DMS 273 (cell line): Measurements from ENCODE around the gene OLFML1.

Experiments used
- DNase-seq: peaks from one replicate; lab custom pipeline; 2025; ENCODE audit not compliant: unreplicated experiment; lab: John Stamatoyannopoulos, UW

Gene OLFML1

DNA sequence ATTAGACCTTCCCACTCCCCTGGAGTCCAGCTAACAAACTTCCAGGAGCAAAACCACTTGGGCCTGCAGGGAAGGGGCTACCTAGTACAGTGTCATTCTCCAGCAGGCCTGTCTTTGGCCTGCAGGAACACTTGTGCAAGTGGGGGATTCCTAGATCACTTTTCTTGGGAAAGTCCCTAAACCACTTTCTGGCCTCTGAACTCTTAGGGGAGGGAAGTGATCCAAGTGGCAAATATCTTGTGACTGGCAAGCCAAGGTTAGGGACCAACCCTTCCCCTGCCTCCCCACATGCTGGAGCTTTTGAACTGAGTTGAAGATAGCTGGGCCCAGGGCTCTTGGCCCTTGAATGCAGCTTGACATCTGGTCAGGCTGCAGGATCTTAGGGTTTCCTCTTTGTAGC, 45.7 kb downstream of the OLFML1 start:
- DNase-seq = no peak

DNA sequence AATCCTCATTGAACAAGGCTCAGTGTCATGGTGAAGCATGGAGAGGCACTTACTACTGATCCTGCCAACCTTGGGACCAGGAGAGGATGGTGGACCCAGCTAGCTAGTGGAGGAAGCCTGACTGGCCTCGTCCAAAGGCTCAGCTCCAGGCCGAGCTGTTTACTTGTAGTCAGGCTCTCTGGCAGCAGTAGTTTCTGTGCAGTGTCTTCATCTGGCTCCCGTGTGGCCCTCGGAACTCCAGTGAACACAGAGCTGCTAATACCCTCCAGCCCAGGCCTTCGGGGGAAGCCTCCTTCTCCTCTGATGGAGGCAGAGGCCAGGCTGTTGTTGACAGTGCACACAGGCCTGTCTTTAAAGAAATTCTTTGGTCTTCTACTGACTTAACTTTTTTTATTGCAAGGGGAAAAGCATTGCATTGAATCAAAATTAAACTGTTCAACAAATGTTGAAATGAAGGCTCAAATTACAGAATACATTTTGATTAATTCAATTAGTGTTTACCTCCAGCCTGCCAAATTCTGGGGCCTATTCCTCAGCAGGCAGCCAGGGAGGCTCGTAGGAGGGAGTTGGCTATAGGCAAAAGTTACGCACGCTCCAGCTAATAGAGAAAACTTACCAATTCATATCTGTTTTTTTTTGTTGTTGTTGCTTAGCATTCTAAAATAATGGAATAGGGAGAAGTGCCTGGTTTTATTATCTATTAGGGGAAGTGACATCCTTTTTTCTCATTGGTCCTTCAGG, 47.3 kb downstream of the OLFML1 start:
- DNase-seq = no peak

DNA sequence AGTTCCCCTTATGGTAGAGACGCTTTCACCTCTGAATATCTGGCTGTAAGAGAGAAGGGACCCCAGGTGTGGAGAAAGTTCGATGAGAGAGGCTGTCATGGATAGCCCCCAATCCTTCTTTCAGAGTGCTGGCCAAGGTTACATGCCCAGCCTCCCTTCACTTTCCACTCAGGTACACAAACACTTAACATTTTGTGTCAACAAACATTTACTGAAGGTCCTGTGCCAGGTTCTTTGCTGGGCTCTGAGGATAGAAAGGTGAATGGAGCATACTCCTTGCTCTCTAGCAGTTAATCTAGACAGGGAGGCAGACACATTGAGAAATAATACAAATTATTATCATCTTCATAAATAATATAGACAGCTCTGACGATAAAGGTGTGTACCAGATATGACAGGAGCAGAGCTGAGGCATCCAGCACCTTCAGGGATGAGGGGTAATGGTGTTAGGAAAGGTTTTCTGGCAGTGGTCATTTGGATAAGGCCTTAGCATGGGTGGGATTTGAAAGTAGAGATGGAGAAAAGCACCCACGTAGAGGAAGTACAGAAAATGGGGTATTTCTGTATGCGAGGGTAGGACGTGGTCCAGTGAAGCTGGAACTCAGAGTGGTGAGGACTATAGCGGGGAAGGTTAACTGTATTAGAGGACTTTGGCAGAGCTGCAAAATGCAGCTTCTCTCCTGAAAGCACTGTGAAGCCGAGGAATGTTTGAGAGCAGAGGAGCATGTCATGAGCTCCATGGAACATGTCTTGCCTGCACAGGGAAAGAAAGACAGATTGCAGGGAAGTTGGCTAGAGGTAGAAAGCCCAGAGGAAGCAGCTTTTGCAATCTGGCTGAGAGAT, 48.1 kb downstream of the OLFML1 start:
- DNase-seq = no peak

DNA sequence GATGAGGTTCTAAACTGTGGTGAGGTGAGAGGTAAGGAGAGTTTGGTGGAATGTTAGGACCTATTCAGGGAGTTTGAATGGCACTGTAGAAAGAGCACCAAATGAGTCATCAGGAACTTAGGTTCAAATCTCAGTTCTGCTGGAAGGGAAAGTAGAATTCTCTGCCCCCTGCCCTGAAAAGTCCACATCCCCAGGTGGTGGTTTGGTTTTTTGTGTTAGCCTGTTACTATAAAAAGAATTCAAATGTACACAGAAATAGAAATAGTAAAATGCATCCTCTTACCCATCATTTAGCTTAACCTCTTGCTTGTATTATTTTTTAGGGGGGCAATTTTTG, 48.7 kb downstream of the OLFML1 start:
- no peak for DNase-seq

DNA sequence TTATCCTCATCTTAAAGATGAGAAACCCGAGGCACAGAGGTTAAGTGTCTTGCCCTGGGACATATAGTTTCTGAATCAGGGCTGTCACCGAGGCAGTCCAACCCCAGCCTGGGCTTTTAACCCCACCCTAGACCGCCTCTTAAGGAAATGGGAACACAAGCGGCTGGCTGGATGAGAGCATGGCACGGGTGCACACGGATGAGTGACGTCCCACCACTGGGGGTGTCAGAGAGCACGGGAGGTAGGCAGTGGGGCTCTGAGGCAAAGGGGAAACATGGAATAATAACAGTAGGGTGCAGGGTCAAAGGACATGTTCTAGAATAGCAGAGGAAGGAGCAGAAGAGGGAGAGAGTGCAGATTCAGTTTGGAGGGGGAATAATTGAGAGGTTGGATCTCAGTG, 50.8 kb downstream of the OLFML1 start:
- DNase-seq = peak; percentile 26

DNA sequence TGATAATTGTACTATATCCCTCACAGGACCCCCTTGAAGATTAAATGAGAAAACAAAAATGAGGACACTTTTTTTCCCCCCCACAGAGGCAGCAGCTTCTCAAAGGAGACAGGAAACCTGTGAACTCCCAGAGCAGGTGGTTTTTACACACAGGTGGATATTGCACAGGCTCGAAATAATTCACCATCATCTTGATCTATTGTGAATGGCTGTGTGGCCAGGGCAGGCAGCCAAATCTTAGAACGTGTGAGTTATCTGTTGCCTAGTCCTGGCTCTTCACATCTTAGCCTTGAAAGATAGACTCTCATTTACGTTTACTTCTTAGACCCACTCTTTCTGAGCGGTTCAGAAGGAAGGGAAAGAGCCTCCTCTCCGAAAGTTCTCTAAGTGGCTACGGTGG, 52.0 kb downstream of the OLFML1 start:
- no peak for DNase-seq

DNA sequence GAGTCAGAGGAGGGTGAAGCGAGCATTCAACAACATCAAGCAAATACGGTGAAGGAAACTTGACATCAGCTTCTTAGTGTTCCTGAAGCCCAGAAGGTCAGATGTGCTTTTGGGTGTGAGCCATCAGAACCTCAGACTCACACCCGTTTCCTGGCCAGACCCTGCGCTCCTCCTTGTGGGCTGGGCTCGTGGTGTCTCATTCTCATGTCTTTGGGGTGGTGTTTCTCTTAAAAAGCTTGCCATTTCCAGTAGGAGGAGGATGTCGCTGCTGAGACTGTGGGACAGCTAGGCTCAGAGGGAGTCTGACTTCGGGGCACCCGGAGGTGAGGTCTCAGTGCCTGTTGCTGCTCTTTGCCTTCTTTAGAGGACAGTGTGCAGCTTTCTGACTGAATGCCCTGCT, 52.7 kb downstream of the OLFML1 start:
- no peak for DNase-seq

DNA sequence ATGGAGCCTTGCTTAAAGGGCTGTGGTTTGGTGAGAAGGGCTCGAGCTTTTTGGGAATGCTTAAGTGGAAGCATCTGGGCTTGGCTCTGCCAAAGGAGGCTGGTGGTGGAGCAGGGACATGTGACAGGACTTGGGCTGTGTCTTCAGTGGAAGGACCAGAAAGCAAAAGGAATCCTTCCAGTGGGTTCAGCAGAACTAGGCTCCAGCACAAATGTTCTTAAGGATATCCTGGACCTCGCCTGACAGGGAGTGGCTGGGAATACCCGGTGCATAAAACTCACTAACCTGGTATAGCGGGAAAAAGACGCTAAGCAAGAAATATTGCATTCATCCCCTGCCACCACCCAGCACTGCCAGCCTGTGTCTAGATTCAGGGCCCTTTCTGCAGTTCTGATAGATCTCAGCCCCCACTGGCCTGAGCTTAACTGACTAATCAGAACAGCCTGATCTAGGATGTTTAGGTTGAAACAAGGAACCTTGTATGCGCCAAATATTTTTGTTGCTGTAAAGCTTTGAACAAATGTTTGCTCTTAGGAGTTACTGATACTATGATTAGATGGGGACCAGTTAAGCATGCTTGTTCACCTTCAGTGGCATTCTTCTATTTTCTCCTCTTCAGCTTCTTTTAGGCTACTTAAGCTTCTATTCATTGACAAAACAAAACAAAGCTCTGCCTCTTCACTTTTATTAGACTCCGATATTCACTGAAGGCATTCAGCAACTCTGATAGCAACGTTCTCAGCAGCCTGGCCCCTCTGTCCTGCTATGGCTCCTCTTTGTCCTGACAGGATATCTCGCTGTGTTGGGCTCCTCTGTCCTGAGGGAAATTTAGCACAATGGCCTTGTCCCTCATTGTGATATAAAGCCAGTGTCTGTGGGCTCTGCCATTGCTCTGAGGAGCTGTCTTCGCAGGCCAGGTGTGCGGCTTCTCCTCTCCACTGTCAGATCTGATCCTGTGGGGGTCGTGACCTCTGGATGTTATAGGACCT, 53.5 kb downstream of the OLFML1 start:
- no peak for DNase-seq

DNA sequence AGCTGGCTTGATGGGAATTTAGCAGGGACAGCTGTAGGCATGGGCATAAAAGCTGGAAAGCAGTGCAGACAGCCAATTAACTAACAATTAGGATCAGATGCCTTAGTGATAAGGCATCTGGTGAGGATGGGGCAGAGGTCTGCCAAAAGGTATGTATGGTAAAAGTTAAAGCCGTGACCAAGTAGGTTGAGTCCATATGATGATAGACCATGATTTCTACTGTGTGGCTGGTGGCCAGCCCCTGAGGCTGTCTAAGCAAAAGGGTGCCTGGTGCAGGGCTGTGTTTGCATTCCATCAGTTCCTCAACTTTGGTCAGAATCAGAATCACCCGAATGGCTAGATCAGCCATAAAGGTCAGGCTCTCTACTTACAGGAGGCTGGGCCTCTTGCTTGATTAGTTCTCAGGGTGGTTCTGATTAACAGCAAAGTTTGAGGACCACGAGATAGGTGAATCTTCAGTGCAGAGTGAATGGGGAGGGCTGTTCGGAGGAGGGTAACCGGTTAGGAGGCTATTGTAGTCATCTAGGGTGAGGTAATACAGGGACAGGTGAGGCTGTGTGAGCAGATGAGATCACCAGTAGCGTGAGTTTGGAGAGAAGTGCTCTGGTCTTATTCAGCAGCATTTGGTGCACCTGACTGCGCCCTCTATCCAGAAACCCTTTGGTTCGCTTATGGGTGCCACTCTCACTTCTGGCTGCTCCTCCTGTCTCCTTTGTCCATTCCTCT, 55.7 kb downstream of the OLFML1 start:
- no peak for DNase-seq

DNA sequence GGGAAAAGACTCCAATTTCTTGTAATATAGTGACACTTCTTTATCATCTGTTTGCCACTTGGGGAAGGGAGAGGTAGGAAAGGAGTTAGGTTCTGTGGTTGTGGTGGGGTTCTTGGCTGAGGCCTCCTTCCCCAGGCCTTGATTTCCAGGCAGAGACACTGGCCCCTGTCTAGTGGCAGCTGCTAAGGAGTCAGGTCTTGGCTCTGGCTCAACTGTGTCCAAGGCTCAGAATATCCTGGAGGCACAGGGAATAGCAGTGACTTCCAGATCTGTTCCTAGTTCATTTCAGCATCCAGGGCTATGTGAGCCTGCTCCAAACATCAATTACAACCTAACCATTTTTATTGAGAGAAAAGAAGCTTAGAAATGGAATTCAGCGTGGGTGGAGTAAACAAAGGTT, 58.0 kb downstream of the OLFML1 start:
- peak; percentile 18 for DNase-seq

DNA sequence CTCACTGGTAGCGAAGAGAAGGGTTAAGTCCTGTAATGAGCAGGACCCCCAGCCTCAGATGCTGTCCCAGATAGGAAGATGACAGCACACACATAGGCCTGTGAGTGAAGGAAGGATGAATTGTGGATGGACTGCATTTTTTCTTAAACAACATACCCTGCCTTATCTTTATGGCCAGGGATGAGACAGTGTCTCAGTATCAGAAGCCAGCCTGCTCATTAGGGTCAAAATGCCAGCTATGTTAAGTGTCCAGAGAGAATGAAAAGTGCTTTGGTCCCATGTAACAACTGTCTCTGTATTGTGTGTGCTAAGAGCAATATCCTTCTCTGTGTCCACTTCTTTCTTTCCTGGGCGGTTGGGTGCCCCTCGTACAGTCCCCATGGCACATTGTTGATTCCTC, 58.7 kb downstream of the OLFML1 start:
- DNase-seq = no peak

DNA sequence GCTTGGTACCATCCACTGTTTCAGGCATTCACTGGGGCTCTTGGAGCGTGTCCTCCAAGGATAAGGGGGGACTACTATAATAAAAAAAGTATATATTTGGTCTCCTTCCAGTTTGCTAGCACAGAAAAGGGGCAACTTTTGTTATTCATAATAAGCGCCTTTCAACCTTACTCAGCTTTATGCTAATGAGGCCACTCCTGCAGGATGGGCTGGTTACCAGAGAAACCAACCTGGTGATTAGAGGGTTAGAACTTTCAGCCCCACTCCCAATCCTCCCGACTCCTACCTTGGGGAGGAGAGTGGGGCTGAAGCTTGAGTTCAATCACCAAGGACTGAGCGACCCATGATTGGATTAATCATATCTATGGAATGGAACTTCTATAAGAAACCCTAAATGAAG, 60.3 kb downstream of the OLFML1 start:
- no peak for DNase-seq

DNA sequence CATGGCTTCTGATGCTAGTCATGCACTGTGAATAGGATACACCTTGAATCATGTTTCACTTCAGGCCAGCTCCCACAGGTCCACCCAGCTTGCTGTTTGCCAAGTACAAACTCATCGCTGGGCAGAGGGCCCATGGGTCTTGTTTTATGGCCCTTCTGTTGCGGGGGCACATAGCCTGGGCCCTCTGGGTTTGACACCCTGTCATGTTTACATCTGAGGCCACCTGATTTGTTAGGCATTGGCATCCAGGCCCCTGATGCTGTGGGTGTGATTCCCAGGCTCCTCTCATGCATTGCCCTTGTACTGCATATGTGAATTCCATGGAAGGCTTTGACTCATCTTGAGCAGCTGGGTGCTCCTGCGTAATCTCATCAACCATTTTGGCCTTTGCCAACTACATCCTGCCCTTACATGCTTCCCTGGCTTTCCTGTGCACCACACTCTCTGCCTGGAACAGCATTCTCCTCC, 61.1 kb downstream of the OLFML1 start:
- no peak for DNase-seq

DNA sequence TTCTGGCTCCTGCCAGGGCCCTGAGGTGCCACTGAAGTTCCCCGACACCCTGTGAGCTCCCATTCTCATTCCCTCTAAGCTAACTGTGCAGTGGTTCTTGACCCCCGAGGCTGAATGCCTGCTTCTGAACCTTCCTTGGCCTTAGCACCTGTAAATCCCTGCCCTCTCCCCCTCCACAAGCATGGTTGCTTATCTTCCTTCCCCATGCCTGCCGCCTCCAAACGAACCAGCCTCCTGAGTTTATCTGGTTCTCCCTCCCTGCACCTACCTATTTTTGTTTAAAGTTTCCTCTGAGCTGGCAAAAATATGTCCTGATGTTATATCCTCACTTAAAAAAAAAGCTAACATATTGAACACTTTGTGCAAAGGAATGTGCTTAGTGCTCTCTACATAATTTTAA, 62.4 kb downstream of the OLFML1 start:
- DNase-seq = no peak

DNA sequence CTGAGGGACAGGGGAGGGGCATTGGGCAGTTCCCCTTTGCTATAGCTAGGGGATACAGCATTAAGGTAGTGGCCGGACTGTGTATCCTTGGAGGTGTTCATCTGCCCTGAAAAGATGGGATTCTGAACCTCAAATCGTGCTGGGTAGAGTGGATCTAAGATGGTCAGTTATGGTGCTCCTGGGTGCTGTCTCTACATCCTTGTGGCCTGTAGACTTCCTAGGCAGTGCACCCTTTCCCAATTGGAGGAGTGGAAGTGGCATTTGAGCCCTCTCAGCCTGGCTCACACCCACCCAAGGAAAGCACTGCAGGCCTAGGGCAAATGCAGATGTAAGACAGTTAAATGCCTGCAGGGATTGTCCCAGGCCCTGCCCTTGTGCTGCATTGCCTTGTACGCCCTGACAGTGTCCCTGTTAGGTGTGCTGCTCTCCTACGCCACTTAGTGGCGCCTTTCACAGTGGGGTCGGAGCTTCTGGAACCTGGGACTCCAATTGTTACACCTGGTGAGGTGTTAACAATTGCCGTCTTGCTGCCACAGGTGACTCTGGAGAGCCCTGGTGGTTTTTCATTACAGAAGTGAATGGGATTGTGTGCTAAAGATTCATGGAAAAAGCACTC, 63.5 kb downstream of the OLFML1 start:
- peak; percentile 14 for DNase-seq

DNA sequence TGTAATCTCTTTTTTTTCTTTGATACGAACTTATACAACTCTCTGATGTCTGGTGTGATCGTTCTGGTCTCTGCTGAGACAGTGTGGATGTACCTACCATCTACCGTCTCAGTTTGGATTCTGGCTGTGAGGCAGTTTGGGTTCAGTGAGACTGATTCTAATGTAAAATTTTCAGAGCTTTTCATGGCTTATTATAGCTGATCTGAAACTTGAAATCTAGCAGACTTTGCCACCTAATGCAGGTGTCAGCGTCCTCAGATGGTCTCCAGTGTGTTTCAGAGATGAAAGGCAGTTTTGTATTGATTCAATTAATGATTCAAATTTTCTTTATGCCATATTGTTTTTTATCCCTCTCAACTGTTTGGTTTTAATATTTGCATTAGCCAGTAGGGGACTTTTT, 64.4 kb downstream of the OLFML1 start:
- DNase-seq = no peak

DNA sequence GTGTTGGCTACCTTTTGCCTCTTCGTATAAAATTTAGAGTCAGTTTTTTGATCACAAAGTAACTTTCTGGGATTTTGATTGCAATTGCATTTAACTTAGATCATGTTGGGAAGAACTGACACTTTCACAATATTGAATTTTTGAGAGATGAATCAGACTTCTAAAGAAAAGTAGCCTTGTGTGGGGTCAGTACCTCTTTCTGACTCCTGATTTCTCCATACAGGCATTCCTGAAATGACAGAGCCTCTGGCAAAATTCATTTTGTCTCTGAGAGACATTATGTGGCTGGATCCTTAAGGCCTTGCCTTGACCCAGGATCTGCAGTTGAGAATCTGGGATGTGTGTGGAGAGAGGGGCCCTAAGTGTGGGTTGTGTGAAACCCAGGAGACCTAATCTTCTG, 66.3 kb downstream of the OLFML1 start:
- DNase-seq = no peak

DNA sequence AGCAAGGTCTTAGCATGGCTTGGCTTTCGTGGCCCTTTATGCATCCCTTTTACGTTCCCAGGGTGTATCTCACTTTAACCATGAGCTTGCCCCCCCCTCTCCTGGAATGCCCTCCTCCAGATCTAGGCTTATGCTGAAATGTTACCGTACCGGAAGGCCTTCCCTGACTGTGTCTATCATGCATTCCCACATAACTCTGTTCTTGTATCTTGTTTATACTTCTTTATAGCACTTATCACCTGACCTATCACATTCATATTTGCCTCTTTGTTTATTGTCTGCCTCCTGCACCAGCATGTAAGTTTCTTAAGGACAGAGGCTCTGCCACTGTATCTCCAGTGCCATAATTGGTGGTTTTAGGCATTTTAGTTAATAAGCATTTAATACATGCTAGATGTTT, 67.4 kb downstream of the OLFML1 start:
- no peak for DNase-seq

DNA sequence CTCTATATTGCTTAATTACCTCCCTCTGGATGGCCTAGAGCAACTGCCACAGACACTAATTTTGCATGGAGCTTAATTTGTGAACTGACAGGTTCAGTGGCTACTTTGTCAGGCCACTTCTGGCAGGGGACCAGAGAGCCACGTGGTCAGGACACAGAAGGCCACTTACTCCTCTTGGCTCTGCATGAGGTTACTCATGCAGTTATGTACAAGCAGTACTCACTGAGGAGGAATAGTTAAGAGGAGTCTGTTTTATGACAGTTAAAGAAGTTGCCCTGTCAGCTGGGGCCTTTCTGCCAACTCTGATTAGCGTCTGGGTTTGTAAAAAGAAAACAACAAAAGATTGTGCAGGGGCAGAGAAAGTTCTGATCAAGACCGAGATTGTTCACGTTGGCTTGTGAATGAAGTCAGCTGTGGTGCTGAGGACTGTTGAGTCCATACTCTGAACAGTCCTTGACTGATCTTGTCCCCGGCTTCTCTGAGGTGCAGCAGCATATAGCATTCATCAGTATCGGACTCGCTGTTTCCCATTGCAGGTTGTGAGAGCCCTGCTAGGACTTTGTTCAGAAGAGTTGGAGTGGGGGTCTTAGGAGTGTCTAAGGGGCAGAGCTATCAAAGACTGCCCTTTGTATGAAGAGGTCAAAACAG, 69.9 kb downstream of the OLFML1 start:
- no peak for DNase-seq

DNA sequence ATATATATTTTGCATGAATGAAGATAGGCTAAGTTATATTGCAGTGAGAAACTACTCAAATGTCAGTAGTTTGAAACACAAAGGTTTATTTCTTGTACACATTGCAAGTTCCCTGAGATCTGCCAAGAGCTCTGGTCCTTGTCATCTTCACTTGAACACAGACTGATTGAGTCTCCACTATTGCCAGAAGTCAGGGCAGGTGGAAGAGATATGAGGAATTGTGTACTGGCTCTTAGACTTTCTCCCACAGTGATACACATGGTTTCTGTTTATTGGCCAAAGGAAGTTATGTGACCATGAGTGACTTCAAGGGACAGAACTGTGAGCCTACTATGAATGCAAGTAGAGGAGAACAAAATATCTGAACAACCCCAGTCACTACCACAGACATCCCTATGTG, 72.7 kb downstream of the OLFML1 start:
- no peak for DNase-seq
